Activated CD8-positive, alpha-beta memory T cell treated with anti-CD3 and anti-CD28 coated beads for 4 hours (primary cell): ENCODE measurements around the gene TRIM46.
"Not testable (repeated sequence)": the region's sequence is repeated elsewhere in the genome, so short reads cannot be mapped to it uniquely, and the experiment has no call there.

Source experiments
- DNase-seq, 2 donors: peaks; one replicate each; pipeline ENCODE4 v3.0.0-alpha.2; 2020; ENCODE audit warnings: low read depth in 2 of 2

Gene TRIM46

GRCh38 chr1:155137154-155137949 lies 36.3 kb upstream of the TRIM46 start:
- DNase-seq, result no peak

- DNase-seq, result peak; percentile 74 to 77
Observed at GRCh38 chr1:155139895-155140629, 33.6 kb upstream of the TRIM46 start, which contains the start of gene DPM3. DPM3 (minus strand) TSS chr1:155140531; CDS start chr1:155140240, 291 bp downstream.

GRCh38 chr1:155140630-155140953 lies 33.1 kb upstream of the TRIM46 start:
- DNase-seq, result no peak

- no peak for DNase-seq
Observed at GRCh38 chr1:155141749-155142148, 31.9 kb upstream of the TRIM46 start.

GRCh38 chr1:155145491-155145890 lies 28.2 kb upstream of the TRIM46 start:
- no peak for DNase-seq

GRCh38 chr1:155155996-155156643 lies 17.5 kb upstream of the TRIM46 start:
- DNase-seq, result not testable (repeated sequence)

- no peak for DNase-seq
Observed at GRCh38 chr1:155158991-155159390, 14.7 kb upstream of the TRIM46 start.

- DNase-seq, result no peak
Observed at GRCh38 chr1:155160128-155160527, 13.5 kb upstream of the TRIM46 start.

GRCh38 chr1:155162631-155163030 lies 11.0 kb upstream of the TRIM46 start:
- not testable (repeated sequence) for DNase-seq

GRCh38 chr1:155163785-155164184 lies 9.9 kb upstream of the TRIM46 start:
- DNase-seq, result not testable (repeated sequence)

- not testable (repeated sequence) for DNase-seq
Observed at GRCh38 chr1:155164625-155165024, 9.0 kb upstream of the TRIM46 start.

- DNase-seq, result no peak
Observed at GRCh38 chr1:155166051-155166470, 7.6 kb upstream of the TRIM46 start.

- no peak for DNase-seq
Observed at GRCh38 chr1:155166471-155167165, 7.0 kb upstream of the TRIM46 start.

- DNase-seq, result peak; percentile 69 to 72
Observed at GRCh38 chr1:155167166-155168104, 6.2 kb upstream of the TRIM46 start.

GRCh38 chr1:155168105-155168445 lies 5.6 kb upstream of the TRIM46 start:
- not testable (repeated sequence) for DNase-seq

- no peak for DNase-seq
Observed at GRCh38 chr1:155168456-155169210, 5.0 kb upstream of the TRIM46 start.

- DNase-seq, result no peak
Observed at GRCh38 chr1:155169541-155169940, 4.1 kb upstream of the TRIM46 start.

- no peak for DNase-seq
Observed at GRCh38 chr1:155170101-155170785, 3.4 kb upstream of the TRIM46 start.

GRCh38 chr1:155170806-155171205 lies 2.8 kb upstream of the TRIM46 start:
- no peak for DNase-seq
